ENCODE results near the gene TKT. TPM values are rescaled to one million over a fixed set of nuclear protein-coding genes. Genes with fewer than 3 reads are reported as not detected.
A peak's percentile ranks its signal among the peaks of the same experiment; 100 is the strongest.

The TKT gene
- total RNA-seq, 3 donors from 2014 or later (not counting 1 experiment from before 2014, with no cell fraction given) = 82.9 to 126 (median 107) TPM

DNA sequence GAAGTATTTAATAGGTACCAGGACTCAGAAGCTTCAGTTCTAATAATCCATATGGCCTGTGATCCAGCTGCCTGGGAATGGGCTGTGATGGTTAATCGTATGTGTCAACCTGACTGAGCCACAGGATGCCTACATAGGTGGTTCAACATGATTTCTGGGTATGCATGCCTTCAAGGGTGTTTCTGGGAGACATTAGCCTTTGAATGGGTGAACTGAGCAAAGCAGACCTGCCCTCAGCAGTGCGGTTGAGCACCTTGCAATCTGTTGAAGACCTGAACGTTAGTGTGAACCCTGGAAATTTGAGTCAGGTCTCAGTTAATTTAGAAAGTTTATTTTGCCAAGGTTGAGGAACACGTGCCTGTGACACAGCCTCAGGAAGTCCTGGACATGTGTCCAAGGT lies 22.8 kb upstream of the TKT start:
- no peak overlapping the region for H3K4me3 ChIP-seq (ENCODE audit: low read length)
- TF ChIP-seq, protein P1, sequence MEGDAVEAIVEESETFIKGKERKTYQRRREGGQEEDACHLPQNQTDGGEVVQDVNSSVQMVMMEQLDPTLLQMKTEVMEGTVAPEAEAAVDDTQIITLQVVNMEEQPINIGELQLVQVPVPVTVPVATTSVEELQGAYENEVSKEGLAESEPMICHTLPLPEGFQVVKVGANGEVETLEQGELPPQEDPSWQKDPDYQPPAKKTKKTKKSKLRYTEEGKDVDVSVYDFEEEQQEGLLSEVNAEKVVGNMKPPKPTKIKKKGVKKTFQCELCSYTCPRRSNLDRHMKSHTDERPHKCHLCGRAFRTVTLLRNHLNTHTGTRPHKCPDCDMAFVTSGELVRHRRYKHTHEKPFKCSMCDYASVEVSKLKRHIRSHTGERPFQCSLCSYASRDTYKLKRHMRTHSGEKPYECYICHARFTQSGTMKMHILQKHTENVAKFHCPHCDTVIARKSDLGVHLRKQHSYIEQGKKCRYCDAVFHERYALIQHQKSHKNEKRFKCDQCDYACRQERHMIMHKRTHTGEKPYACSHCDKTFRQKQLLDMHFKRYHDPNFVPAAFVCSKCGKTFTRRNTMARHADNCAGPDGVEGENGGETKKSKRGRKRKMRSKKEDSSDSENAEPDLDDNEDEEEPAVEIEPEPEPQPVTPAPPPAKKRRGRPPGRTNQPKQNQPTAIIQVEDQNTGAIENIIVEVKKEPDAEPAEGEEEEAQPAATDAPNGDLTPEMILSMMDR (IDR thresholded peaks at IDR 0.05) = no peak
- H3K9me3 ChIP-seq (ENCODE audit: control insufficient read depth, insufficient read depth, low read length) = no peaks in the 10 kb centered on the region
- H3K27ac ChIP-seq (ENCODE audit: low read length) = no peak overlapping the region
- Mint-ChIP-seq H3K9me3 (no peaks in the 10 kb centered on the region), H3K4me3 (no peak overlapping the region), H3K36me3 (no peaks in the 10 kb centered on the region), H3K4me1 (no peaks in the 10 kb centered on the region), H3K27me3 (ENCODE audit: low read depth in 2 of 2) (no peaks in the 10 kb centered on the region), H3K27ac (no peak overlapping the region)
- no peaks in the 10 kb centered on the region for H3K27me3 ChIP-seq (ENCODE audit: control insufficient read depth, insufficient read depth, low read length)
- no peak for DNase-seq
- ATAC-seq = no peak
- WGBS (ENCODE audit: insufficient coverage) = 94% methylated on average over 4 of the region's 4 CpGs
- intact Hi-C loops (cut with micrococcal nuclease) = no loop called here
- H3K36me3 ChIP-seq (ENCODE audit: control insufficient read depth, insufficient read depth, low read length) = peaks cover 4% of the 10 kb centered on the region
- no peaks in the 10 kb centered on the region for H3K4me1 ChIP-seq (ENCODE audit: control insufficient read depth, insufficient read depth, low read length)

DNA sequence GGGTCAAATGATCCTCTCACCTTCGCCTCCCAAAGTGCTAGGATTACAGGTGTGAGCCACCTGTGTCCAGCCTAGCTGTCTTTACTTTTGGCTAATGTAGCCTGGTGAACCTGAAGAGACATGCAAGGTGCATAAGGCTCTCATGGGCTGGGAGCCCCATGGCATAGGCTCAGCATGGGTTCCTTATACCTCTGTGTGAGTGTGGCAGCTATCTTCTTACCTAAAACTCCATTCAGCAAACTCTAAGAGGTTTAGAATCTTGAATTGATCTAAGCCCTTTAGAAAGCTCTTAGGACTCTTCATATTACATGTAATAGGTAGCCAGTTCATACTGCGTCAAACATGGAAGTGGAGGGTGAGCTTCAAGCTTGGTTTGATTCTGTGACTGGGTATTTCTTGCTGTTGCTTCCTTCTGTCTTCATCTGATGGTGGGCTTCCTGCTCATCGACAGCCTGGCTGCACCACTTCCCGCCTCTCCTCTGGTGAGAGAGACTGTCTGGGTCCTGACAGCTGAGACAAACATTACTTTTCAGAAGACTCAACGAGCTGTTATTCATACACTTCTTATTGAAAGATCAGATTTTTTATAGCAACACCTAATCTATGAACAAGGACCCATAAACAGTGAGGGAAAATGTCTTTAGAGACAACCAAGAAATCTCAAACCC lies 19.2 kb upstream of the TKT start:
- Histone ChIP-seq H3K36me3 (ENCODE audit: control insufficient read depth, insufficient read depth, low read length) (no peaks in the 10 kb centered on the region), H3K4me1 (ENCODE audit: control insufficient read depth, insufficient read depth, low read length) (no peaks in the 10 kb centered on the region), H3K27ac (ENCODE audit: low read length) (no peak overlapping the region), H3K9me3 (ENCODE audit: control insufficient read depth, insufficient read depth, low read length) (no peaks in the 10 kb centered on the region), H3K4me3 (ENCODE audit: low read length) (no peak overlapping the region), H3K27me3 (ENCODE audit: control insufficient read depth, insufficient read depth, low read length) (no peaks in the 10 kb centered on the region)
- ATAC-seq = peak in 2 of 3 donors; percentile 44 to 48
- intact Hi-C loops (cut with micrococcal nuclease) = no loop called here
- H3K4me3 Mint-ChIP-seq = no peak overlapping the region
- no peaks in the 10 kb centered on the region for H3K9me3 Mint-ChIP-seq
- no peaks in the 10 kb centered on the region for H3K27me3 Mint-ChIP-seq (ENCODE audit: low read depth in 2 of 2)
- WGBS (ENCODE audit: insufficient coverage) = 46% methylated on average over 5 of the region's 5 CpGs
- H3K27ac Mint-ChIP-seq = no peak overlapping the region
- peaks cover 0 to 4% of the 10 kb centered on the region in 2 donors for H3K4me1 Mint-ChIP-seq
- H3K36me3 Mint-ChIP-seq = no peaks in the 10 kb centered on the region
- DNase-seq = peak in 1 of 2 donors; percentile 52
- TF ChIP-seq, protein P1 (IDR thresholded peaks at IDR 0.05) = no peak

DNA sequence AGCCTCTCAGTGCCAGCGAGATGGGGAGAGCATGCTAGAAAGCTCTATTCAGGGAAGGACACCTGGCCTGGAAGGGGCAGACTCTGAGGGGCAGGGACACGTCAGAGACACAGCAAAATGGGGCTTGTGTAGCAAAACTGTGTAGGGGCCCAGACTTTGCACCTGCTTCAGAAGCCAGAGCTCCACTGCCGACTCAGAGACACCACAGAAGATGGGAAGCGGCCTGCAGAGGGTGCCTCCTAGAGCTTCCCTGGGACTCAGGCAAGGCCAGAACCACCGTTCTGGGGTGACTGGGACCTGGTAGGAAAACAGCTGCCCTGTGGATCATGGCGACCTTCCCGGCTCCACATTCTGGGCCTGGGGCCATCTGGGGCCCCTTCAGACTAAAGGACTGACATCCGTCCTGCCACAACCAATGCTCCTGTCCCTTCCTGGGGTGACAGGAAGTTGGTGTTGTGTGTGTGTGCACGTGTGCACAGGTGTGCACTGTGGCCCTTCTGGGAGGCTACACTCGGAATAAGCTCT lies 17.4 kb upstream of the TKT start:
- H3K27me3 Mint-ChIP-seq (ENCODE audit: low read depth in 2 of 2) = no peaks in the 10 kb centered on the region
- H3K27ac Mint-ChIP-seq = no peak overlapping the region
- H3K36me3 Mint-ChIP-seq = no peaks in the 10 kb centered on the region
- no peaks in the 10 kb centered on the region for H3K9me3 Mint-ChIP-seq
- Histone ChIP-seq H3K9me3 (ENCODE audit: control insufficient read depth, insufficient read depth, low read length) (no peaks in the 10 kb centered on the region), H3K4me3 (ENCODE audit: low read length) (no peak overlapping the region), H3K27ac (ENCODE audit: low read length) (no peak overlapping the region), H3K4me1 (ENCODE audit: control insufficient read depth, insufficient read depth, low read length) (no peaks in the 10 kb centered on the region), H3K27me3 (ENCODE audit: control insufficient read depth, insufficient read depth, low read length) (no peaks in the 10 kb centered on the region), H3K36me3 (ENCODE audit: control insufficient read depth, insufficient read depth, low read length) (no peaks in the 10 kb centered on the region)
- DNase-seq (no peak), ATAC-seq (no peak)
- WGBS (ENCODE audit: insufficient coverage) = 74% methylated on average over 10 of the region's 10 CpGs
- H3K4me1 Mint-ChIP-seq = peaks cover 0 to 4% of the 10 kb centered on the region in 2 donors
- no peak overlapping the region for H3K4me3 Mint-ChIP-seq
- intact Hi-C loops (cut with micrococcal nuclease) = no loop called here
- TF ChIP-seq, protein P1 (IDR thresholded peaks at IDR 0.05) = no peak
